8988T (cell line): ENCODE results near the gene GPR108.
"Not testable (repeated sequence)": the region's sequence is repeated elsewhere in the genome, so short reads cannot be mapped to it uniquely, and the experiment has no call there.

Source experiments
- DNase-seq: peaks from one replicate; pipeline ENCODE4 v3.0.0; 2011

GPR108 gene

GRCh38 chr19:6760606-6761005 is 23.2 kb upstream of the GPR108 start:
- no peak for DNase-seq

- DNase-seq = no peak
Observed at GRCh38 chr19:6754653-6755463, 17.5 kb upstream of the GPR108 start.

- DNase-seq = no peak
Observed at GRCh38 chr19:6754136-6754535, 16.8 kb upstream of the GPR108 start.

- peak; percentile 91 for DNase-seq
Observed at GRCh38 chr19:6753178-6754031, 16.0 kb upstream of the GPR108 start.

- DNase-seq = no peak
Observed at GRCh38 chr19:6752256-6753177, 15.1 kb upstream of the GPR108 start.

- no peak for DNase-seq
Observed at GRCh38 chr19:6751189-6751588, 13.8 kb upstream of the GPR108 start.

- no peak for DNase-seq
Observed at GRCh38 chr19:6750062-6750461, 12.7 kb upstream of the GPR108 start.

GRCh38 chr19:6748543-6748942 is 11.2 kb upstream of the GPR108 start:
- DNase-seq = not testable (repeated sequence)

GRCh38 chr19:6745965-6746364 is 8.6 kb upstream of the GPR108 start:
- DNase-seq = no peak

GRCh38 chr19:6744381-6745301 is 7.3 kb upstream of the GPR108 start:
- DNase-seq = peak; percentile 75

- DNase-seq = no peak
Observed at GRCh38 chr19:6743714-6744380, 6.5 kb upstream of the GPR108 start.

GRCh38 chr19:6743066-6743465 is 5.7 kb upstream of the GPR108 start:
- no peak for DNase-seq

GRCh38 chr19:6740589-6741343 is 3.4 kb upstream of the GPR108 start:
- no peak for DNase-seq

- no peak for DNase-seq
Observed at GRCh38 chr19:6739883-6740588, 2.7 kb upstream of the GPR108 start.

GRCh38 chr19:6739390-6739882 is 2.1 kb upstream of the GPR108 start, which contains the start of gene TRIP10:
TSS of gene TRIP10 (plus strand) at chr19:6739680. CDS start at chr19:6739762, 82 bp downstream.
- DNase-seq = no peak

GRCh38 chr19:6738787-6739389 is 1.5 kb upstream of the GPR108 start:
- DNase-seq = no peak

- no peak for DNase-seq
Observed at GRCh38 chr19:6737873-6738786, 750 bp upstream of the GPR108 start.

- no peak for DNase-seq
Observed at GRCh38 chr19:6736917-6737283, 480 bp downstream of the GPR108 start.
